HG03064 (cell line): ENCODE measurements around the gene BCL11A.

Experiments used
- ATAC-seq: cut with Tn5 transposase; IDR thresholded peaks from one replicate; pipeline ENCODE4 v1.9.1; 2021; ENCODE audit warnings: low read depth; ENCODE audit not compliant: unreplicated experiment

Gene BCL11A

DNA sequence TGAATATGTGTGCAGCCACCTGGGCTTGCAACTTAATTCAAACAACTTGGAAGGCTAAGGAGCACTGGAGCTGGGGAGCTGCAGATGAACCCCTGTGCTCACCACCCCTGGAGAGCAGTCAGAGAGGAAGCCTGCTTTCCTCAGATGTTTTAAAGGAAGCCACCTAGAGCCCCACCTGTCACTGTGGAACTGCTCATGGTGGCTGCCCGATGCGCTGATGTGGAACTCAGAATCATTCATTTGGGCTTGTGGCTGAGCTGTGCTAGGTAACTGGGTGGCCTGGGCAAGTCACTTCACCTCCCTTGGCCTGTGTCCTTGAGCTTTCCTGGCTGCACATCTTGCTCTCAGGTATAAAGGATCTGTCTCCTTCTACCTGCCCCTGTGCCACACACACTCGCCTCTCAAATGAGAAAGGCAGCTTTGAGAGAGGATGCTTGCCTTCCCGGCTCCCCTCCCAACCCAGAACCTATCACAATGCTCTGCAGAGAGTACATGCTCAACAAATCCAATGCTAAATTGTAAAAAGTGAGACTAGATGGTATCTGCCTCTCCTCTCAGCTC, 41.3 kb downstream of the BCL11A start:
- ATAC-seq, result no peak

DNA sequence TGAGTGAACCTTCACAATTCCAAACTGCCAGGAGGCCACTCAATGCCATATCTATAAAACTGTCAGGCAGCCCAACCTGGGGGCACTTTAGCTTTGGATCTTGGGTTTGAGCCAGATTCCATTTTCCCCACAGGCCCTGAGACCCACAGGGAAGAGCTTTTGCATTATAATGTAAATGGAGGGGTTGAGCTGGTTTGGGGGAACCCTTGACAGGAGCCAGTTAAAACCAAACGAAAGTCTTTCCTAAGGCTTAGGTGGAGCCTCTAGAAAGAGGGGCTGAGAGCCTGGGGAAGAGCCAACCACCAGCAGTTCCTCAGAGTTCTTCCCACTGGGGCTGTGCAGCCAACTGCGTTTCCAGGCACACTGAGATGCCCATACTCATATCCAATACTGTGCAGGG, 42.7 kb downstream of the BCL11A start:
- no peak for ATAC-seq

DNA sequence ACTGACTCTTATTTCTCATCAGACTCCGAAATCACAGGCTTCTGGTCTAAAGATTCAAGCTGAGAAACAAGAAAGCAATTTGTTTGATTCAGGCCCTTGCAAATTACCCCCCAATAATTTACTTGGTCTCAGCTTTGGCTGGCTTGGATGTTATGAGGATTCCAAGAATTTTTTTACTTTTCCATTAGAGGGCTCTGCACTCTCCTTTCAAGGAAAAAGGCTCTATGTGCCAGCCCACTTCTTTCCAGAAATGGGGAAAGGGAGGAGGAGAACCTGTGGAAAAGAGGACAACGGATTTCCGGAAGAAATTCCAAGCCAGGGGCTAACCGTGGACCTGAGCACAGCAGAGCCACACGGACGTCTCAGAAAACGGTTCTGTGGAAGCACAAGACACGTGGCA, 44.4 kb downstream of the BCL11A start:
- ATAC-seq, result no peak

DNA sequence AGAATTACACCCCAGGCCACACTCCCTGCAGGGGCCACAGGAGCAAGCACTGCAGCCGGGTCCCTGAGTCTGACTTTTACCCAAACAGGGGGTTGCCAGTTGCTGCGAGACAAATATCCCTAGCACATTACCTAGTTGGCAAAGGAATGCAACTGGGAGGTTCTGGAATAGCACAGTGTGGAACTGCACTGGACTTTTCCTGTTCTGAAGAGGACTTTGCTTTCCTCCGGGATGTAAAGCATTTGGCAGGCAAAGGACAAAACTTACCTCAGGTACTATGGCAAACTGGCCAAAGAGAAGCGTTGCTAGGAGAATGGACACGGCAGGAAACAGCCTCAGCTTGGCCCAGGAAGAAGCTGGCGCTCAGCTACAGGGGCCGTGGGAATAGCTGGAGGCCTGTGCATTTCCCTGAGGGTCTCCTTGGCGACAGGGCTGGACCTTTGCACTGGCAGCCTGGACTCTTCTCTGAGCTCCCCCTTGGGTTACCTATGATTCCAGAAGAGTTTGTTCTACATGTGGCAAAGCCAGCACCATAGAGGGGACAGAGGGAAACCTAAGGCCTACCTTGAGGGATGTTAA, 45.0 kb downstream of the BCL11A start:
- ATAC-seq, result no peak

DNA sequence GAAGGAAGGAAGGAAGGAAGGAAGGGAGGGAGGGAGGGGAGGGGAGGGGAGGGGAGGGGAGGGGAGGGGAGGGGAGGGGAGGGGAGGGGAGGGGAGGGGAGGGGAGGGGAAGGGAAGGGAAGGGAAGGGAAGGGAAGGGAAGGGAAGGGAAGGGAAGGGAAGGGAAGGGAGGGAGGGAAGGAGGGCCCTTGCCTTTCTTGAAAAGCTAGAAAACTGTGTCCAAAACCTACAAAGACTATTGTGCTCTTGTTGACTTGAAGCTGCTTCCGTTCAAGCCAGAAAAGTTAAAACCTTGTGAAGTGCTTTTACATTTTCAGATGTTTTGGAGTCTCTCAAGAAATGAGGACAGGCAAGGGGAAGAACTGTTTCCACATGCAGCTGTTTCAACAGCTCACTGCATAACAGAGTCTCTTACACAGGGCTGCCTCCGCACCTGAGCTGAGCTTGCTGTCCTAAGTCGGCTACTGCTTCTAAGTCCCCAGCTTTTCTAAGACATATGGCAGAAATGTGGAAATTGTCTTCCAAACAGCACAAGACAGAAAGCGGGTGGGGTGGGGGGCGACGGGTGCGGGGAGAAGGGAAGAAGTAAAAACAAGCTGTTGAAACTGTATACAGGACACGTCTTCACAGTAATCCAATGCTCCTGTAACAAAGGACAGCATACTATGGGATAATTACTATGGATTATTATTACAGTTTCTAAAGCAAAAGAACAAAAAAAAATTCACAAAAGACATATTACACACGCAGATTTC, 46.1 kb downstream of the BCL11A start:
- no peak for ATAC-seq

DNA sequence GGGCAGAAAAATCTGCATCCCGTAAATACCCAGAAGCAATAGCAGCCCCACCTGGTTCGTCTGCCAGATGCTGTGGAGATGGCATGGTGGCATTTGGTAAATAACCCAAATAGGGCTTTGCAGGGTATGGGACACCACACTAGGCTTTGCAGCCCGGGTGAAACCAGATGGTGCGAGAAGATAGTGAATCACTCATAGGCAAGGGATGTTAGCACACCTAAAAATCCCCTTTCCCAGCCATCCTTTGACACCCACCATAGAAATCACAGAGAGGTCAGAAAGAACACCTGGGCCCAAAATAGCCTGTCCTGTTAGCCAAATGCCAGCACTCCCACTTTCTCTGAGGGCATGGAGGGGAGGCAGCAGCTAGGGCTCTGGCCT, 47.6 kb downstream of the BCL11A start:
- ATAC-seq, result no peak

DNA sequence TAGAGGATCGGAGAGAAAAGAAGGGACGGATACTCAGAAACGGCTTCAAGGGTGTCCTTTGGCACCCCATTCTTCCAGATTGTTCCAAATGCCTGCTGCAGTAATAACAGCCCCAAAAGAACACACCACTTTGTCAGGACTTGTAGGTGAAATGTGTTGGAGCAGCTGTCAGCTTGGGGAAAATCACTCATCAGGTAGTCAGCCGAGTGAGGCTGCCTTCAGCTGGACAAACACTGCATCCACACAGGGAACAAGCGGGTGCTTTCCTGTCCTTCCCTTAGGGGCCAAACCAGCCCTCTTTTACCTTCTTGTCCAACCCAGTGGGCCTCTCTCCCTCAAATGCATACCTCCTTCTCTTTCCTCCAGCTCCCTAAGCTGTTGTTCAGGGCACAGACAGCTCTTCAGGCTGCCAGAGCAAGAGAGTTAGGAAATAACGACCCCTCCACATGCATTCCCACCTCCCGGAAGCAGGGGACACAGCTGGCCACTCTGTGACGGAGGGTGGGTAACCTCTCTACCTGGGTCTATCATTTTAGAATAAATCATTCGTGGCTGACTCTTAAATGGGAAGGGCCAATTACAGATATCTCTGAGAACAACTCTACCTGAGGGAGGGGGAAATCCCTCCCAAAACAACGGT, 48.1 kb downstream of the BCL11A start:
- no peak for ATAC-seq

DNA sequence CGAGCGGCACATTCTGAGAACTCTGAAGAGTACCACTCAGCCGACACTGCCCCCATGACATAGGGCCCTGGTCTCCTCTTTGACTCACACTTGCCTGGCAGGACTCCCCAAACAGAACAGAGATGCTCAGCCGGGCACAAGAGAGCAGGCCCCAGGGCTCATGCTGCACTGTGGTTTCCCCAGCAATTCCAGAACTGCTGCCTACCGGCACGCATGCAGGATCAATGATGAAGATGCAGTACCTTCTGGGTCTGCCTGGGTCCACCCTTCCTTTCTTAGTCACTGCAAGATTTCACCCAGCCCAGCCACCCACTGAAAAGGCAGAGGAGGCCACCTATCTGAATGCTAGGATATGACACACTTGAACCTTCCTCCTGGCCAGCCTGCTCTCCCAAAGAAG, 49.4 kb downstream of the BCL11A start:
- no peak for ATAC-seq

DNA sequence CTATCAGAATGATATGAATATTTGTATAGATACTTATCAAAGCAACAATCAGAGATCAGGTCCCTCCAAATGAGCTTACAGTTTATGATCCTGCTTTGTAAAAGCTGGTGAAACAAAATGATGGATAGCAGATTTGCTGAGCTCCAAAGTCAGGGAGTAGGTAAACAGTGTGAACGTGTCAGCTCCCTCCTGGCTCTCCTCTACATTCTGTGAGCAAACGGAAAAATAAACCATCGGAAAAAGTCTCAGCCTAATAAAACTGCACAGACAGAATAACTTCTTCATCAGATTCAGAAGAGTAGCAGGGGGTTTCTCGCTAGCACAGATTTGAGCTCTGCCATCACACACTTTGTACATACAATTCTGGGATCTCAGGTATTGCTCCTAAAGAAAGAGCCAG, 51.3 kb downstream of the BCL11A start:
- ATAC-seq, result no peak

DNA sequence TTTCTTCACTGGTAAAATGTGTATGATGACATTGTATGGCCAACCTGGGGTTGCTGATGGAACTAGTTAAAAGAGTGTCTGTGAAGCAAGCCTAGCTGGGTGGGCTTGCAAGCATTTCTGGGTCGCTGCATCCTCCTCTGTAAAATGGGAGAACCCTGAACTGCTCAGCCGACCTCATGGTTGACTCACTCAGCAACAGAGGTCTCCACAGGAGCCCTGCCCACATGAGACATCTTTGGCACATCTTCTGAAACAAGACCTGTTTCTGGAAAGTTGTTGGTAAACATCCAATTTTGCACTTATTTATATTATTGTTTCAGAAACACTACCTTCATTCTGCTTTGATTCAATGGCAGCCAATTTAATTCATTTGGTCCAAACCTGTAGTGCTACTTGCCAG, 52.6 kb downstream of the BCL11A start:
- no peak for ATAC-seq

DNA sequence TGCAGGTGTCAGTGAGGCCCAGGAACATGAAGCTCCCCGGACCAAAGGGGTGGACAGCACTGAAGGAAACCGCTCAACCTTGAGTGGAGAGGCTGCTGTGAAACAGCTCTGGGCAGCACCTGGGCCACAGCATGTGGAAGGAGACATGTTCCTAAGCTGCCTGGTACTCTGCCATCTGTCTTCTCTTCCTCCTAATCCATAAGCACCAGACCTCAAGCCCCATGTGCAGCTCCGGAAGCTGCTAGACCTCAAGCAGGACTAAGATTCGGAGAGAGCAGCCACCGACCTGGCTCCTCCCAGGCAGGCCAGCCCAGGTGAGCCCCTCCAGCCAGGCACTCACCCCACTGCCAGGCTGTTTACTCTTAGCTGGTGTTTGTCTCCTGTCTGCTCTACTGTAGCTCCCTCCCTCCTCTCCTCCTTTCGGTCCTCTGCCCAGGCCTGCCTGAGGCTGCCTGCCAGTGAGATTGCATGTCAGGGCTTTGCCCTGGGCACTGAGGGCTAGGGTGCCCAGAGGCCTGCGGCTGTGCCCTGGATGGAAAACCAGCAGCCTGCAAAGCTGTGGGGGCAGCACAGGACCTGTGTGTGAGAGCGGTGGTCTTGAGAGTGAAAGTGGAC, 53.7 kb downstream of the BCL11A start:
- no peak for ATAC-seq

DNA sequence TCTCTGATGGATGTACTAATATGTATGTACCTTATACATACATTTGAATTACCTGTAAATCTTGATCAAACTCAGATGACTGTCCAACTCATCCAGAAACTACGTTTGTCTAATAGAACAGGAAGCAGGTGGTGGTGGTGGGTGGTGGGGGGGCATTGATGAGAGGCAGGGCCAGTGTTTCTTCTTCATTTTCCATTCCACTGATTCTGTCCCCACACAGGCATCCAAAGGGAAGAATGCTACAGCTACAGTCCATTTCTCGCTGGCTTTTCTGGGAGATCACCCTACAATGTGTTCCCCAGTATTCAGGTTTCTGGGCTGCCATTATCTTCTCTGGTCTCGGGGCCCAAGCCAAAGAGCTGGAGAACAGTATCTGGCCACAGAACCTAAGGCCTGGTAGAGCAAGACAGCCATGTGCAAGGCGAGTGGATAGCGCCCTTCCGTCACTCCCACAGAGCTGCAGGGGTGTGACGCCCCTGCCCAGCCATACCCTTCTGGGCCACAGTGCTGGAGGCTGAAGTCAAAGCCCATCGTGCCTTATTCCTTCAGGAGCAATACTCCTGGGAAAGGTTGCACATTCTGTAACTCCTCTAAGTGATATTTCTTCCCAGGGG, 54.5 kb downstream of the BCL11A start:
- no peak for ATAC-seq

DNA sequence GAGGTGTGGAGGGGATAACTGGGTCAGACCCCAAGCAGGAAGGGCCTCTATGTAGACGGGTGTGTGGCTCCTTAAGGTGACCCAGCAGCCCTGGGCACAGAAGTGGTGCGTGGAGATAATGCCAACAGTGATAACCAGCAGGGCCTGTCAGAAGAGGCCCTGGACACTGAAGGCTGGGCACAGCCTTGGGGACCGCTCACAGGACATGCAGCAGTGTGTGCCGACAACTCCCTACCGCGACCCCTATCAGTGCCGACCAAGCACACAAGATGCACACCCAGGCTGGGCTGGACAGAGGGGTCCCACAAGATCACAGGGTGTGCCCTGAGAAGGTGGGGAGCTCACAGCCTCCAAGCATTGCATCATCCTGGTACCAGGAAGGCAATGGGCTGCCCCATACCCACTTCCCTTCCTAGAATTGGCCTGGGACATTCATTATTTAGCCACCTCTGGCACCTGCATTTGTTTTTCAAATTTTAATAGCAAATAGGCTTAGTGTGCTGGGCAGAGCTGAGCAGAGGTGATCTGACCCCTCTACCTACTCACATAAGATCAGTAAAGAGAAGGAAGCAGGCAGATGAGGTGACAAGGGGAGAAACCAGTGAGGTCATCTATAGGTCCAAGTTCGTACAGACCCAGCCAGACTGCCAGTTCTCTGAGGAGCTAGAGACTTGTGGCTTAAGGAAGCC, 55.2 kb downstream of the BCL11A start:
- no peak for ATAC-seq

DNA sequence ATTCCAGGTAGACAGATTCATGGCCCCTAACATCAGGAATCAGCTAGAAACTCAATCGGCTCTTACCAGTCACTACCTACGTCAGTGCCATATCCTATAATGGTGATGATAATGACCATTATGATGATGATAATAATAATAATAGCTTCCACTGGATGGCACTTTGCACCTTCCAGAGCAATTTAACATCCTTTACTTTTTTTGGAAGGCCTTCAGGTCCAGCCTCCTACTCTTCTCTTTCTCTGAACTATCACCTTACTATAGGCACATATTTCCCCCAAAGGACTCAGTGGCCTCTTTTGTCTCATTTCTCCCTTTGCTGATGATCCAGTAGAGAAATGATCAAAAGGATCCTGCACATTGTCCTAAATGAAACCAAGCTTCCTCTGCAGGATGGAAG, 56.0 kb downstream of the BCL11A start:
- ATAC-seq, result no peak

DNA sequence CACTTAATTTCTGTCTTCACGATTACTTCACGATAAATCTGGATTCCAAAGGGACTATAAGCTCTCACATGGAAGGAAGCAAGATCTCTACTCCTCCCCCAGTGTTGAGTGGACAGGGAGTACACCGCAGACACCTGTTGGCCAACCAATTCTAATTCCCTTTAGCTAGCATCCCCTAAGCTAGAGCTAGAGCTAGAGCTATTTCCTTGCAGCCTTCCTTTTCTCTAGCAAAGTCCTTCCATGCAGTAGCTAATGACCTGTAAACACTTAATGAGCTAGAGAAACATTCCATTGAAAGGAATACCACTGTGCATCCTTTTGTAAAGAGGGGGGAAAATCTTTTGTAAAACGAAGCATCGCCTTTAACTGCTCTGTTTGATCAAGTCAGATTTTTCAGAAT, 56.5 kb downstream of the BCL11A start:
- ATAC-seq, result no peak

DNA sequence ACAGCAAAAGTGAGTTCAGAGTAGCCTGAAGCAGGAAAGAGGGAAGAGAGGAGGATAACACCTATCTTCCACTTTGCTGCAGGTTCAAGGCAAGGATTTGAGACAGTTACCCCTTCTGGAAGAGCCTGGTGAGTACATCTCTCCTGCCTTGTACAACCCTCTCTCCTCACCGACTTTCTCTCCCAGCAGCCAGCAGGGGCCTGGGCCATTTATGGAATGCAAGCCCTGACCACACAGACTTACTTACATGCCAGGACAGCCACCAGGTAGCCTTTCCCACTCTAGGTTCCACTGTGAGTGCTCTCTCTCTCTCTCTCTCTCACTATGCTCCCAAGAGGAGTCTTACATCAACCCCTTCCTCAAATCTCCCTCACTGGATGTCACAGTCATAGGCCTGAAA, 57.0 kb downstream of the BCL11A start:
- no peak for ATAC-seq

DNA sequence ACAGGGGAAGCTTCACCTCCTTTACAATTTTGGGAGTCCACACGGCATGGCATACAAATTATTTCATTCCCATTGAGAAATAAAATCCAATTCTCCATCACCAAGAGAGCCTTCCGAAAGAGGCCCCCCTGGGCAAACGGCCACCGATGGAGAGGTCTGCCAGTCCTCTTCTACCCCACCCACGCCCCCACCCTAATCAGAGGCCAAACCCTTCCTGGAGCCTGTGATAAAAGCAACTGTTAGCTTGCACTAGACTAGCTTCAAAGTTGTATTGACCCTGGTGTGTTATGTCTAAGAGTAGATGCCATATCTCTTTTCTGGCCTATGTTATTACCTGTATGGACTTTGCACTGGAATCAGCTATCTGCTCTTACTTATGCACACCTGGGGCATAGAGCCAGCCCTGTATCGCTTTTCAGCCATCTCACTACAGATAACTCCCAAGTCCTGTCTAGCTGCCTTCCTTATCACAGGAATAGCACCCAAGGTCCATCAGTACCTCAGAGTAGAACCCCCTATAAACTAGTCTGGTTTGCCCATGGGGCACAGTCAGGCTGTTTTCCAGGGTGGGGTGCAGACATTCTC, 58.3 kb downstream of the BCL11A start:
- no peak for ATAC-seq

DNA sequence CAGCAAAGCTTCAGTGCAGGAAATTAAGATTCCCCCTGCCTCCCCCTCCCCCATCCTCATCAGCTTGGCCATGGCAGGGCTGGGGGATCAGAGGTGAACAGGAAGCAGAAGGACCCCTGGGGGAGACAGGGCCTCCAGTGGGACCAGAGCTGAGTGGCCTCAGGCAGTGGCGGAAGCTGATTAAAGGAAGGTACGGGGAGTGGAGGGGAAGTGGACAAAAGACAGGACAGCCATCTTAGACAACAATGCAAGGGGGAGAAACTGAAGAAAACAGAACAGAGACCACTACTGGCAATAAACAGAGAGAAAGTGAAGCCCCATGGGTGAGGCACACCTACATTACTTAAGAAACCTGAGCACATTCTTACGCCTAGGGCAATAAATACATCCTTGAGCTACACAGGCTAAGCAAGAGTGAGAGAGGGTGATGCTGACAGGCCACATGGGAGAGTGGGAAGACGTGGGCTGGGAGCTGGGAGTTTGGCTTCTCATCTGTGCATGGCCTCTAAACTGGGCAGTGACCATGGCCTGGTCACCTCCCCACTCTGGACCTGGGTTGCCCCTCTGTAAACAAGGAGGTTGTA, 59.6 kb downstream of the BCL11A start:
- no peak for ATAC-seq

DNA sequence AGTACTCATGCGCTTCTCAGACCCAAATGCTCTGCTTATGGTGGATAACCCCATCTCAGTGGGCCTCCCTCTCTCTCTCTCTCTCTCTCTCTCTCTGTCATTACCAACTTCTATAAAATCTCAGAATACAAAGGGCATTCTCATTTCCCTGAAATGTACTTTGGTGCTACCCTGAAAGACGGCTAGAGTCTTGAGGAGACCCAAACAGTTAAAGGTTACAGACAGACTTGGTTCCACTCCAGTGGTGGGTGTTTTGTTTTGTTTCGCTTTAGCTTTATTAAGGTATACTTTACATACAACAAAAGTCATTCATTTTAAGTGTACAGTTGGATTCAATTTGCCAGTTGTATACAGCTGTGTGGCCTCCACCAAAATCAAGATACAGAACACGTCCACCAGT, 60.9 kb downstream of the BCL11A start:
- ATAC-seq, result no peak

DNA sequence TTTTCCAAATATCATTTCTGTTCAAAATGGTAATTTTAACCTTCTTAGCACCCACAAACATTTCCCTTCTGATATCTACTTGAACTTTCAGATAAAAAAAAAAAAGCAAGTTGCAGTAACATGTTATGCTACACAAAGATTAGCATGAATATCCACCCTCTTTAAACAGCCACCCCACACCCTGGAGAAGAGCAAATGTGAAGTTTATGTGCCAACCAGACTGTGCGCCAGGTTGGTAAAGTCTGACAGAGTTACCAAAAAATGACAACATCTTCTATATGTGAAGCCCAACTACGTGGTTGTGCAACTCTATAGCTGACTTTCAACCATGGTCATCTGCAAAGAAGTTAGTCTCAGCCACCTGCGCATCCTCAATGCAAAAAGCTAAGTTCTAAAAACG, 62.6 kb downstream of the BCL11A start:
- ATAC-seq, result no peak
